ENCODE results near the gene ROBO2.

Gene ROBO2

DNA sequence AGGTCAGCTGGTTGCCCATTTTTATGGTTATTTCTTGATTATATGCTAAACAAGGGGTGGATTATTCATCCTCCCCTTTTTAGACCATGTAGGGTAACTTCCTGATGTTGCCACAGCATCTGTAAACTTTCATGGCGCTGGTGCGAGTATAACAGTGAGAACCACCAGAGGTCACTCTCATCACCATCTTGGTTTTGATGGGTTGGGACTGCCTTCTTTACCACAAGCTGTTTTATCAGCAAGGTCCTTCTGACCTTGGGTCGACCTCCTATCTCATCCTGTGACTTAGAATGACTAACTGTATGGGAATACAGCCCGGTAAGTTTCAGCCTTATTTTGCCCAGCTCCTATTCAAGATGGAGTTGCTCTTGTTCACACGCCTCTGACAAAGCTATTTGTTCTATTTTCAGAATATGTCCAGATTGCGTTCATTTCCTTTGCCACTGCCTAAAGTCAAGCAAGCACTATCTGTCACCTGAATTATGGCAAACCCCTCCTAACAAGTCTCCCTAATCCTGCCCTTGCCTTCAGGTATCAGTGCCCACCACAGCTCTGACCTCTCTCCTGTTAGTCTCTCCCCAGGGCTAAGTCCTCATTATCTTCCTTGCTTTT is 308.5 kb downstream of the ROBO2 start:
- Histone ChIP-seq H3K36me3 (ENCODE audit: control insufficient read depth in 2 of 2, insufficient read depth in 1 of 2, low read length in 2 of 2) (no peaks in the 10 kb centered on the region), H3K27ac (ENCODE audit: extremely low read depth, low read depth, low read length) (no peak overlapping the region), H3K4me3 (ENCODE audit: low read depth, low read length) (no peak overlapping the region), H3K9me3 (ENCODE audit: control insufficient read depth, insufficient read depth, low read depth, low read length) (no peaks in the 10 kb centered on the region), H3K4me1 (ENCODE audit: control insufficient read depth, insufficient read depth, low read length) (no peaks in the 10 kb centered on the region)
- CTCF ChIA-PET: interaction anchor here (0.7 to 1.6 kb wide), 4 partner anchors 8 to 650 kb away, joined by 3 to 6 read pairs (median 4); partner anchors contain the start of gene ROBO2
- TF ChIP-seq, protein P1, sequence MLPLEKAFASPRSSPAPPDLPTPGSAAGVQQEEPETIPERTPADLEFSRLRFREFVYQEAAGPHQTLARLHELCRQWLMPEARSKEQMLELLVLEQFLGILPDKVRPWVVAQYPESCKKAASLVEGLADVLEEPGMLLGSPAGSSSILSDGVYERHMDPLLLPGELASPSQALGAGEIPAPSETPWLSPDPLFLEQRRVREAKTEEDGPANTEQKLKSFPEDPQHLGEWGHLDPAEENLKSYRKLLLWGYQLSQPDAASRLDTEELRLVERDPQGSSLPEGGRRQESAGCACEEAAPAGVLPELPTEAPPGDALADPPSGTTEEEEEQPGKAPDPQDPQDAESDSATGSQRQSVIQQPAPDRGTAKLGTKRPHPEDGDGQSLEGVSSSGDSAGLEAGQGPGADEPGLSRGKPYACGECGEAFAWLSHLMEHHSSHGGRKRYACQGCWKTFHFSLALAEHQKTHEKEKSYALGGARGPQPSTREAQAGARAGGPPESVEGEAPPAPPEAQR (tag by site-specific recombination; IDR thresholded peaks at IDR 0.05): no peak
- TF ChIP-seq, protein P2, sequence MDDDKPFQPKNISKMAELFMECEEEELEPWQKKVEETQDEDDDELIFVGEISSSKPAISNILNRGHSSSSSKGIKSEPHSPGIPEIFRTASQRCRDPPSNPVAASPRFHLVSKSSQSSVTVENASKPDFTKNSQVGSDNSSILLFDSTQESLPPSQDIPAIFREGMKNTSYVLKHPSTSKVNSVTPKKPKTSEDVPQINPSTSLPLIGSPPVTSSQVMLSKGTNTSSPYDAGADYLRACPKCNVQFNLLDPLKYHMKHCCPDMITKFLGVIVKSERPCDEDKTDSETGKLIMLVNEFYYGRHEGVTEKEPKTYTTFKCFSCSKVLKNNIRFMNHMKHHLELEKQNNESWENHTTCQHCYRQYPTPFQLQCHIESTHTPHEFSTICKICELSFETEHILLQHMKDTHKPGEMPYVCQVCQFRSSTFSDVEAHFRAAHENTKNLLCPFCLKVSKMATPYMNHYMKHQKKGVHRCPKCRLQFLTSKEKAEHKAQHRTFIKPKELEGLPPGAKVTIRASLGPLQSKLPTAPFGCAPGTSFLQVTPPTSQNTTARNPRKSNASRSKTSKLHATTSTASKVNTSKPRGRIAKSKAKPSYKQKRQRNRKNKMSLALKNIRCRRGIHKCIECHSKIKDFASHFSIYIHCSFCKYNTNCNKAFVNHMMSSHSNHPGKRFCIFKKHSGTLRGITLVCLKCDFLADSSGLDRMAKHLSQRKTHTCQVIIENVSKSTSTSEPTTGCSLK (tag by site-specific recombination; IDR thresholded peaks at IDR 0.05): no peak
- TF ChIP-seq ZNF10 (tag by site-specific recombination; IDR thresholded peaks at IDR 0.05) (no peak), ZNF830 (tag by site-specific recombination; IDR thresholded peaks at IDR 0.05; ENCODE audit: low read depth) (no peak), ZNF121 (tag by site-specific recombination; IDR thresholded peaks at IDR 0.05) (no peak), ZNF654 (tag by site-specific recombination; IDR thresholded peaks at IDR 0.05; ENCODE audit: low read depth) (peak; percentile 32; the same call in 1 of the 2 replicates)
- POLR2A ChIA-PET: no interaction called here

DNA sequence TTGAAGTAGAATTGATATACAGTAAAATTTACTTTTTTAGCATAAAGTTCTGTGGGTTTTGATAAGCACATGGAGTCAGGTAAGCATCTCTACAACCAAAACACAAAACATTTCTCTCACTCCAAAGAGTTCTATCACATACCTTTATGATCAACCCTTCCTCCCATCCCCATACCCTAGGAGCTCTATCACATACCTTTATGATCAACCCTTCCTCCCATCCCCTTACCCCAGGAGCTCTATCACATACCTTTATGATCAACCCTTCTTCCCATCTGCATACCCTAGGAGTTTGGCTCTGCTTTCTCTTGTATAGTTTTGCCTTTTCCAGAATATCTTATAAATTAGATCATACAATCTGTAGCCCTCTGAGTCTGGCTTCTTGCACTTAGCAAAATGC is 315.1 kb downstream of the ROBO2 start:
- no peak for TF ChIP-seq ZNF792 (tag by site-specific recombination; IDR thresholded peaks at IDR 0.05)
- POLR2A ChIA-PET: no interaction called here
- H3K36me3 ChIP-seq (ENCODE audit: control insufficient read depth in 2 of 2, insufficient read depth in 1 of 2, low read length in 2 of 2): no peaks in the 10 kb centered on the region
- CTCF ChIA-PET: no interaction called here
- no peaks in the 10 kb centered on the region for H3K4me1 ChIP-seq (ENCODE audit: control insufficient read depth, insufficient read depth, low read length)
- H3K4me3 ChIP-seq (ENCODE audit: low read depth, low read length): no peak overlapping the region
- no peak overlapping the region for H3K27ac ChIP-seq (ENCODE audit: extremely low read depth, low read depth, low read length)
- no peaks in the 10 kb centered on the region for H3K9me3 ChIP-seq (ENCODE audit: control insufficient read depth, insufficient read depth, low read depth, low read length)

DNA sequence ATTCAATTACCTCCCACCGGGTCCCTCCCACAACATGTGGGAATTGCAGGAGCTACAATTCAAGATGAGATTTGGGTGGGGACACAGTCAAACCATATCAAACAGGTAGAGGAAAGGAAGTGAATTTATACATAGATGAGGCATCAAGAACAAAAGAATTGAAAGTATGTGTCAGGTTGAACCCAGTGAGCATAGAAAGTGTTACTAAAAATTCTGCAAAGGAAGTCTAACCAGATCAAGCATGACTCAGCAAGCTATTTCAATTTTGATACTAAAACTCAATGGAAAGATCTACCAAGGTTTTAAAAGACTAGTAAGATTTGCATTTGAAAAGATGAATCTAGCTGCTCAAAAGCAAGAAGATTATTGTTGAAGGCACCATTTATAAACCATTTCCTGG is 323.0 kb downstream of the ROBO2 start:
- H3K4me3 ChIP-seq (ENCODE audit: low read depth, low read length): no peak overlapping the region
- POLR2A ChIA-PET: no interaction called here
- H3K27ac ChIP-seq (ENCODE audit: extremely low read depth, low read depth, low read length): no peak overlapping the region
- CTCF ChIA-PET: no interaction called here
- H3K4me1 ChIP-seq (ENCODE audit: control insufficient read depth, insufficient read depth, low read length): no peaks in the 10 kb centered on the region
- H3K9me3 ChIP-seq (ENCODE audit: control insufficient read depth, insufficient read depth, low read depth, low read length): no peaks in the 10 kb centered on the region
- no peaks in the 10 kb centered on the region for H3K36me3 ChIP-seq (ENCODE audit: control insufficient read depth in 2 of 2, insufficient read depth in 1 of 2, low read length in 2 of 2)
- TF ChIP-seq, protein P3, sequence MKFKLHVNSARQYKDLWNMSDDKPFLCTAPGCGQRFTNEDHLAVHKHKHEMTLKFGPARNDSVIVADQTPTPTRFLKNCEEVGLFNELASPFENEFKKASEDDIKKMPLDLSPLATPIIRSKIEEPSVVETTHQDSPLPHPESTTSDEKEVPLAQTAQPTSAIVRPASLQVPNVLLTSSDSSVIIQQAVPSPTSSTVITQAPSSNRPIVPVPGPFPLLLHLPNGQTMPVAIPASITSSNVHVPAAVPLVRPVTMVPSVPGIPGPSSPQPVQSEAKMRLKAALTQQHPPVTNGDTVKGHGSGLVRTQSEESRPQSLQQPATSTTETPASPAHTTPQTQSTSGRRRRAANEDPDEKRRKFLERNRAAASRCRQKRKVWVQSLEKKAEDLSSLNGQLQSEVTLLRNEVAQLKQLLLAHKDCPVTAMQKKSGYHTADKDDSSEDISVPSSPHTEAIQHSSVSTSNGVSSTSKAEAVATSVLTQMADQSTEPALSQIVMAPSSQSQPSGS (tag by site-specific recombination; IDR thresholded peaks at IDR 0.05; ENCODE audit: low read depth): no peak
- TF ChIP-seq ZBTB7A (tag by site-specific recombination; IDR thresholded peaks at IDR 0.05; ENCODE audit: low read depth) (no peak), ZNF324 (tag by site-specific recombination; IDR thresholded peaks at IDR 0.05) (no peak), ZNF302 (tag by site-specific recombination; IDR thresholded peaks at IDR 0.05; ENCODE audit: low read depth) (no peak), ZNF2 (tag by site-specific recombination; IDR thresholded peaks at IDR 0.05) (no peak), ZNF248 (tag by site-specific recombination; IDR thresholded peaks at IDR 0.05) (no peak), SETDB1 (IDR thresholded peaks at IDR 0.05; ENCODE audit: insufficient read length, low read length) (no peak), KLF10 (tag by site-specific recombination; IDR thresholded peaks at IDR 0.05) (no peak), ZNF677 (tag by site-specific recombination; IDR thresholded peaks at IDR 0.05) (no peak)

Measured in HEK293 (cell line).